CD1c-positive myeloid dendritic cell (primary cell): ENCODE data around the gene TNFSF18.
"Not testable (repeated sequence)": the region's sequence is repeated elsewhere in the genome, so short reads cannot be mapped to it uniquely, and the experiment has no call there.

Experiments
- DNase-seq: peaks from one replicate; pipeline ENCODE4 v3.0.0-alpha.2; 2016; ENCODE audit errors: extremely low spot score

The TNFSF18 gene, protein sequence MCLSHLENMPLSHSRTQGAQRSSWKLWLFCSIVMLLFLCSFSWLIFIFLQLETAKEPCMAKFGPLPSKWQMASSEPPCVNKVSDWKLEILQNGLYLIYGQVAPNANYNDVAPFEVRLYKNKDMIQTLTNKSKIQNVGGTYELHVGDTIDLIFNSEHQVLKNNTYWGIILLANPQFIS

GRCh38 chr1:173050865-173051264, at the start of gene TNFSF18:
Gene TNFSF18, minus strand, starts transcription at chr1:173050941. Its CDS starts 45 bp downstream, at chr1:173050896.
- peak; percentile 67 for DNase-seq

- no peak for DNase-seq
Measured at GRCh38 chr1:173099166-173099565, 48.4 kb upstream of the TNFSF18 start.

- DNase-seq: no peak
Measured at GRCh38 chr1:173098117-173098516, 47.4 kb upstream of the TNFSF18 start.

DNA sequence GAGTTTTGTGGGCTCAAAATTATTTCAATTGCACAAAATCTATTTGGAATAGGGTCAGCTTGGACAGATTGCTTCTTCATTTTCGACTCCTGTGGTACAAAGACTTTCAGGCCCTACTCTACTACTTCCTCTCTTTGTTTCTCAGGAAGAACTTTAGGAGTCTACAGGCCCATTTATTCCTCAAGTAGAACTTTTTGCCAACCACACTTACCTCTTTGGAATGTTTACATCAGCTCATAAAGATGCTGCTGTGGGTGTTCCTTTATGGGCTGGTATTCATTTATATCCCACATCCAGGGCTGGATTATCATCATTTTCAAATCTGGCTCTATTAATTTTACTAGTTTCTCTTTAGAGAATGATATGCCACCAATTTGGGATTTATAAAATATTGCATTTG, 46.3 kb upstream of the TNFSF18 start:
- DNase-seq: peak; percentile 32

GRCh38 chr1:173095632-173096031, 44.9 kb upstream of the TNFSF18 start:
- DNase-seq: no peak

- no peak for DNase-seq
Measured at GRCh38 chr1:173094541-173094940, 43.8 kb upstream of the TNFSF18 start.

DNA sequence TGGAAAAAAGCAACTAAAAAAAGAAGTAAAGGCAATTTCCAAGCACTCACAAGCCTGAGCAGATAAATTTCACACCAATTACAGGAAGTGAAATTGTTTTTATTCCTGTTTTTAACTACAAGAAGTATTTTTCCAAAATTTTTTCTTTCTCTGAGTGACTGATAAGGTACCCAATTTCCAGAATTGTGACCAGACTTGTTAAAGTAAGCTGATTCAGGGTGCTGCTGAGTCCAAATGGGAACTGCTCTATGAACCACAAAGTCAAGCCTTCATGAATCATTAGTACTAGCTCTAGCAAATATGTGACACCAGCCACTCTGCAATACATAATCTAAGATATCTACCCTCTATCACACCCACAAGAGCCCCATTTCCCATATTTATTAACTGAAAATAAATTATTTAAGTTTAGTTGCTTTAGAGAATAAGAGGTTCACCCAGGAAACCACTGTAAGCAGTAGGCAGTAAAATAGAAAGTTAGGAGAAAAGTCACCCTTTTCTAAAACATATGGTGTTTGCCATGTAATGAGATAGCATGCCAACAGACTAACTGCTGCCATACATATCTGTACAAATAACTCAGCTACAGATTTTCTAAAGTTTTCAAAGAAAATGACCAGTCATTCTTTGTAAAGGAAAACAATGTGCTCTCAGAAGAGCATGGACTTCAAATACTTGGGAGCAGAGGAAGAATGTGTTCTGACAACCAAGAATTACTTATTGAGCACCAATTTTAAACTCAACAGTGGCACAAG, 43.1 kb upstream of the TNFSF18 start:
- DNase-seq: peak; percentile 64

- DNase-seq: no peak
Measured at GRCh38 chr1:173084292-173084691, 33.6 kb upstream of the TNFSF18 start.

GRCh38 chr1:173082913-173083312, 32.2 kb upstream of the TNFSF18 start:
- DNase-seq: no peak

DNA sequence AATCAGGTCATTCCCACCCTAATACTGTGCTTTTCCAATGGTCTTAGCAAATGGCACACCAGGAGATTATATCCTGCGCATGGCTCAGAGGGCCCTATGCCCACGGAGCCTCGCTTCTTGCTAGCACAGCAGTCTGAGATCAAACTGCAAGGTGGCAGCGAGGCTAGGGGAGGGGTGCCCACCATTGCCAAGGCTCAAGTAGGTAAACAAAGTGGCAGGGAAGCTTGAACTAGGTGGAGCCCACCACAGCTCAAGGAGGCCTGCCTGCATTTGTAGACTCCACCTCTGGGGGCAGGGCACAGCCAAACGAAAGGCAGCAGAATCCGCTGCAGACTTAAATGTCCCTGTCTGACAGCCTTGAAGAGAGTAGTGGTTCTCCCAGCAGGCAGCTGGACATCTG, 23.5 kb upstream of the TNFSF18 start:
- not testable (repeated sequence) for DNase-seq

DNA sequence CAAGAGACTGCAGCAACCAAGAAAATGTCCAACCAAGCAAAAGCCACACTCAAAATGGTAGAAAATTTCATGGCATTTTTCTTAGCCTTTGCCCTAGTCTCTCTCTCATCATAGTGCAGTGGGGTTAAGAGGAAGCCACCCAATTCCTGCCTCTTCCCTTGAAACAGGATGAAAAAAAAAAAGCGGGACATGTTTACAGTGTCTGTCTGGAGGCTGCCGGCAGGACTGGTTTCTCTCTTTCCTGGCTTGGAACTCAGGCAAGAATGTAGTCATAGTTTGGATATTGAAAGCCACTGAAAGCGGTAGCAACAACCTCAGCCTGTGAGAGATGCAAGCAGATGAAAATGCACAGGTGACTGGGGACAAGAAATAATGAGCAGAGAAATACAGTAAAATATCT, 13.3 kb upstream of the TNFSF18 start:
- no peak for DNase-seq

DNA sequence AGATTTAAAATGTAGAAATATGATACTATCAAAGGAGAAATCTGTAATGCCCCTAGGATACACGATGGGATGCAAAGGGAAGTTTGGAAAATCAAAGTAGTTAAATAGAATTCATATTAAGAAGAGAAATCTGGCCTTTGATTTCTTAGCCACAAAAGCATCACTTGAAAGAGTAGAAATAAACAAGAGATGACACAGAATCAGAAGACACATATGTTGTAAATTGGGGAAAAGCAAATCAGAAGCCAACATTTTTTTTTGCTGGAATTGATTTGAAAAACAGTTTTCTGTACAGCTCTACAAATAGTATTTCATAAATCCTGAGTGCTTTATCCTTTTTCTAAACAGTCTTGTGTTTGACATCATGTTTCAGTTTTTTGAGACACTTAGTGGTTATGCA, 12.4 kb upstream of the TNFSF18 start:
- DNase-seq: no peak

GRCh38 chr1:173062150-173062938, 11.6 kb upstream of the TNFSF18 start:
- DNase-seq: no peak

DNA sequence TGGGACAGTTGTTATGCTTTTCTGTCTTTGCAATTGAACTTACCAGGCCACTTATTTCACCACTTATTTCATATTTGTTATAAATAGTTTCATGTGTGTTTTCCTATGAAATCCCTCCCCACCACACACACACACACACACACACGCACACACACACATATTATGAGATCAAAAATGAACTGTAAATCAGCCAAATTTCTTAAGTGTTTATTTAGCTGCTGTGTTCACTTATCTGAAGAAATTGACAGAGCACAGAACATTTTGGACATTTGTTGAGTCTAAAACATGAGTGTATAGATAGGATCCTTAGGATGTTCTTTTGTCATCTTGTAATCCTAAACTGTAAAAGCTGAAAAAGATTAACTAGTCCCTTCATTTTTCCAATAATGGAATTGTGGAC, 7.8 kb upstream of the TNFSF18 start:
- no peak for DNase-seq

GRCh38 chr1:173057984-173058383, 7.2 kb upstream of the TNFSF18 start:
- DNase-seq: peak; percentile 16

DNA sequence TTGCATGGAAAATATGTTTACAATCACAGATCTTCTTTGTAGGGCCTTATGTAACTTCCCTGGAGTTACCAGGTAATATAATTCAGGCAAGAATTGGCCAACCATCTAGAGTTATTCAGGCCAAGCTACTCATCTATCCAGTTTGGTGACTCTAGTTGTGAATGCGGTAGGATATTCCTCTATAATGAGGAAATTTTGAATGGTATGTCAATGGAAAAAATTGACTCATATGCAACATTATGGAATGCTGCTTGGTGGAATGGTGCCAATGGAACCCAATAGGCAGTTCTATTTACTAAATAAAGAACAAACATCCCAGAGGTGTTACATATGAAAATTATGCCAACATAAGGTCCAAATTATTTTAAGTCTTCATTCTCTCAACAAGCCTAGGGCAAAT, 5.6 kb upstream of the TNFSF18 start:
- DNase-seq: no peak

- peak; percentile 21 for DNase-seq
Measured at GRCh38 chr1:173052681-173053196, 2.0 kb upstream of the TNFSF18 start.

DNA sequence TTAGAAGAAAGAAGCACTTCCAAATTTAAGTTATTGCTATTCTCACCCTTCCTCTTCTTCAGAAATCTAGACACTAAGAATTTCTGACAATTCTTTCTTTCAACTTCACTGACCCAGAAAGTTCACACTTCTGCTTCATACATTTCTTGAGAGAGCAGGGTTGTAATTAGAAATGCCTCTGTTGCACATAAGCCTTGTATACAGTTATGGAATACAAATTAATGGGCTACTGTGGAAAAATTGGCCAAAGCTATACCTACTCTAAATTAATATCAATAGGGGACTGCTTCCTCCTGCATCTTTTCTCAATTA, 1.5 kb downstream of the TNFSF18 start:
- peak; percentile 11 for DNase-seq

DNA sequence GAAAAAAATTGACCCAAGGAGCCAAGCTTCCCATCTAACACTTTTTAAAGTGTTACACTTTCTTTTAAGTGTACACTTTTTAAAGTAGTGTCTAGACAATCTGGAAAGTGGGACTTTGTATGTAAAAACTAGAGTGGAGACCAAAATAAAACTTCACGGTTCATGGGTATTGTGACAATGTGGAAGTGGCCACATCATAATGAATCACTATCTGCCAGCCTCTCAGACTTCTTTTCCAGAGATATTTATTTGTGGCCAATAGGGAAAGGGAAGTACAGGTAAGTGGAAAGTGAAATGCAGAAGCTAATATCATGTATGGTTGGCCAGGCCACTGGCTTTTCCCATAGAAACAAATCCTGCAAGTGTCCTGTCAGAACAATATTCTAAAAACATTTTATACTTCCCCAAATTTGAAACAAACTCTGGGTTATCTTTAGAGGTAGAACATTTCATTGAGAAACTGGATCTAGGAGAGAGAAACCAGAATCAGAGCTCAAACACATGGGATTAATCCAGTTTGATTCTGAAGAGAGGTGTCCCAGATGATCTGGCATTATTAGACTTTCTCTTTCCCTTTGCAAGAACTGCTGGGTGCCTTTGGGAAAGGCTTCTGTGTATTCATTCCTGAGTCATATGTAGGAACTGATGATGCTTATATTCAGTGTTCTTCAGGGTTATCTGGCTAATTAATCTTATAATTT, 2.0 kb downstream of the TNFSF18 start:
- DNase-seq: peak; percentile 71

DNA sequence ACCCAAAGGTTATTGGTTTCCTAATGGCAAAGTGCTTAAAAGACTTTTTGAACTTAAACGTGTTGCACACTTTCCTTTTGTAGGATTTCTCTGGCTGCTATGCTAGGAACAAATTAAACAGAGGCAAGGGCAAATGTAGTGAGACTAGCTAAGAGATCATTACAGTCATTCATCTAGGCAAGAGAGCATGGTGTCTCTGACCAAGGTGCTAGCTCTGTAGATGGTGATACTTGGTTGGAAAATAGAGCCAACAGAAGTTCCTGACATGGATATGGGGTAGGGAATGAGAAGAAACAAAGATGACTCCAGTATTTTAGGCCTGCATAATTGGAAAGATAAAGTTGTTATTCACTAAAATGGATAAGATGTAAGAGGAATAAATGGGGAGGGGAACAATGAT, 6.1 kb downstream of the TNFSF18 start:
- DNase-seq: no peak

GRCh38 chr1:173043253-173043652, 7.5 kb downstream of the TNFSF18 start:
- DNase-seq: peak; percentile 53

GRCh38 chr1:173042806-173043205, 7.9 kb downstream of the TNFSF18 start:
- no peak for DNase-seq
